AG04449 (cell line): ENCODE results near the gene ROBO4.
A peak's percentile ranks its signal among the peaks of the same experiment; 100 is the strongest.

Source experiments
- CTCF ChIA-PET: fragments of 350-600 bp; formaldehyde crosslinking; extraction: SDS; loops from one replicate; lab custom pipeline; 2021; ENCODE audit warnings: antibody characterized with exemption; lab: Yijun Ruan, JAX
- POLR2A ChIA-PET: fragments of 400-600, 350-600 bp; formaldehyde crosslinking; extraction: SDS; loops from one replicate; lab custom pipeline; 2020; ENCODE audit warnings: antibody characterized with exemption, inconsistent platforms; lab: Yijun Ruan, JAX
- DNase-seq: peaks from one replicate; pipeline ENCODE4 v3.0.0-alpha.2; 2010; ENCODE audit warnings: low read depth, low spot score
- H3K4me3 ChIP-seq: 2 replicates; pipeline ENCODE4 v1.5.1; 2011; ENCODE audit warnings: low read depth, mild to moderate bottlenecking, control low read depth, low read length
- TF ChIP-seq, protein P1 (sequence below): IDR thresholded peaks from one replicate; pipeline ENCODE4 v1.5.1; 2011; ENCODE audit warnings: mild to moderate bottlenecking, moderate library complexity, low read length, control low read depth, inconsistent platforms; ENCODE audit not compliant: insufficient read depth; ENCODE audit errors: missing control alignments

The ROBO4 gene

DNA sequence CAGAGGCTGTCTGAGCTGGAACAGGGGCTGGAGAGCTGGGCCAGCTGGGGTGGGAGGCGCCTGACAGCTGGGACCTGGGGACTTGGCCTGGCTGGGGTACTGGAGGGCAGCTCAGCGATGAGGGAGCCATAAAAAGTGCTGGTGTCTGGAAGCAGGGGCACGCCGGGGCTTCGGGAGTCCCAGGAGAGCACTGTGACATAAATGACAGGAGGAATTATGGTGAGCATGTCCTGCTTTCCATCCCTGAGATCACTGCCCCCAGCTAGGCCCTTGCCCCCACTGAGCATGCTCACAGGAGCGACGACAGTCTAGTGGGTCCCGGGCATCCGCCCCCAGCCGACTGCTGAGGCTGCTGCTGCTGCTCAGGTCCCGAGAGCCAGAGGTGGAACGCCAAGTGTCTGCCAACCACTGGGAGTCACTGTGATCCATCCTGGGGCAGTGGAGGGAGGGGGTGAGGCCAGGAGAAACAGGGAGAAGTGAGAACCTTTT is 6.2 kb downstream of the ROBO4 start:
- no peak for DNase-seq
- no peak overlapping the region for H3K4me3 ChIP-seq
- CTCF ChIA-PET: interaction anchor here (1.1 to 3.7 kb wide), 4 partner anchors 8 to 247 kb away, joined by 3 to 26 read pairs (median 6); no protein-coding TSS in a partner anchor
- TF ChIP-seq, protein P1, sequence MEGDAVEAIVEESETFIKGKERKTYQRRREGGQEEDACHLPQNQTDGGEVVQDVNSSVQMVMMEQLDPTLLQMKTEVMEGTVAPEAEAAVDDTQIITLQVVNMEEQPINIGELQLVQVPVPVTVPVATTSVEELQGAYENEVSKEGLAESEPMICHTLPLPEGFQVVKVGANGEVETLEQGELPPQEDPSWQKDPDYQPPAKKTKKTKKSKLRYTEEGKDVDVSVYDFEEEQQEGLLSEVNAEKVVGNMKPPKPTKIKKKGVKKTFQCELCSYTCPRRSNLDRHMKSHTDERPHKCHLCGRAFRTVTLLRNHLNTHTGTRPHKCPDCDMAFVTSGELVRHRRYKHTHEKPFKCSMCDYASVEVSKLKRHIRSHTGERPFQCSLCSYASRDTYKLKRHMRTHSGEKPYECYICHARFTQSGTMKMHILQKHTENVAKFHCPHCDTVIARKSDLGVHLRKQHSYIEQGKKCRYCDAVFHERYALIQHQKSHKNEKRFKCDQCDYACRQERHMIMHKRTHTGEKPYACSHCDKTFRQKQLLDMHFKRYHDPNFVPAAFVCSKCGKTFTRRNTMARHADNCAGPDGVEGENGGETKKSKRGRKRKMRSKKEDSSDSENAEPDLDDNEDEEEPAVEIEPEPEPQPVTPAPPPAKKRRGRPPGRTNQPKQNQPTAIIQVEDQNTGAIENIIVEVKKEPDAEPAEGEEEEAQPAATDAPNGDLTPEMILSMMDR: peak; percentile 17
- POLR2A ChIA-PET: interaction anchor here (0.8 kb wide), 1 partner anchor 15 kb away, joined by 3 read pairs; no protein-coding TSS in a partner anchor

DNA sequence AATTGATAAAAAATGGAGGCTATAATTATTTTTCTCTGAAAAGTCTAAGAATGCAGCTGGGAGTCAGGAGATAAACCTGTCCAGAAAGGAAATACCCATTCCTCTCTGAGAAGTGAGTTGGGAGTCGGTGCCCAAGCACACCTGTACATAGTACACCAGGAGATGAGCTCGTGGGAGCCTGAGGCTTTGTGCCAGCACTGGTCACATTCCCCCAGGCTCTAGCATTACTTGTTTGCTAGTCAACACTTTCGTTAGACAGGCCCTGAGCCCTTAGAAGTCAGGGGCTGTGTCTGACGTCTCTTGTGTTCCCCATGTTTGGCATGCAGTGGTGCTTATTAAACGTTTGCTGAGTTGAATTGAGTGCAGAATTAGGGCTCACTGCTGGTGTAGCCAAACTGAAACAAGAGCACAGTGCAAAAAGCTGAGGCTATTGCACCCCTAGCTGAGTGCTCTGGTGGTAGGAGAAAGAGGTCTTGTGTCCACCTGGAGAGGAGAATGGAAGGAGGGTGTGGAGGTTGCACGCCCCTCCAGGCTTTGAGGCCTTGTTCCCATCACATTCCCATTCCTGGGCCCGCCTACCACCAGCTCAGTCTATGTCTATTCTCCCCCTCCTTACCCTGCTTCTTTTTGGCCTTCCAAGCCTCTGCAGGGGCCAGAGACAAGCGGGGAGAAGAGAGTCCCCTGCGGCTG is 6.8 kb downstream of the ROBO4 start:
- CTCF ChIA-PET: interaction anchor here (1.0 to 3.7 kb wide), 7 partner anchors 8 to 28 kb away, joined by 3 to 26 read pairs (median 4); partner anchors contain the start of gene HEPN1
- TF ChIP-seq, protein P1: no peak
- no peak for DNase-seq
- POLR2A ChIA-PET: no interaction called here
- H3K4me3 ChIP-seq: no peak overlapping the region

DNA sequence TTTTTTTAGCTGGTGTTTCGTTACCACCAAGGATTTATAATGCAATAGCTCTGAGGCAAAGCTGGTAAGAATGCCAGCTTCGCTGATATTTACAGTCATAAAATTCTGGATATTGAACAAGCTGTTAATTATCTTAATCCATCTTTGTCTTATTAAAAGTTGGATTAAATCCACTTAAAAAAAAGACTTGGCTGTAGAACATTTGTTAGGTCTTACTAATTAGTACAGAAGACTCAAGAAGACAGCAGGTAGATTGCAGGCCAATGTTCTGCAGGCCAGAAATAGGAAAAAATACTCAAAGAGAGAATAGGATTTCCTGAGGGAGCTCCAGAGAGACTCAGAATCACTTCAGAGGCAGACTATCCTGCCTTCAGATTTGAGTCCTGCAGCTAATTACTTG is 7.5 kb downstream of the ROBO4 start:
- POLR2A ChIA-PET: interaction anchor here (1.4 kb wide), 1 partner anchor 14 kb away, joined by 5 read pairs; no protein-coding TSS in a partner anchor
- no peak for DNase-seq
- CTCF ChIA-PET: interaction anchor here (1.0 to 3.7 kb wide), 6 partner anchors 8 to 29 kb away, joined by 3 to 26 read pairs (median 5); partner anchors contain the start of gene HEPN1
- TF ChIP-seq, protein P1: no peak
- no peak overlapping the region for H3K4me3 ChIP-seq

GRCh38 chr11:124889191-124890091 is 8.2 kb downstream of the ROBO4 start:
- no peak for DNase-seq
- ChIA-PET POLR2A (interaction anchor here (1.0 to 1.4 kb wide), 2 partner anchors 9 to 13 kb away, joined by 4 to 5 read pairs; no protein-coding TSS in a partner anchor), CTCF (interaction anchor here (1.1 to 4.1 kb wide), 9 partner anchors 9 to 456 kb away, joined by 3 to 32 read pairs (median 6); partner anchors contain the start of gene HEPN1)
- TF ChIP-seq, protein P1: no peak
- no peak overlapping the region for H3K4me3 ChIP-seq

DNA sequence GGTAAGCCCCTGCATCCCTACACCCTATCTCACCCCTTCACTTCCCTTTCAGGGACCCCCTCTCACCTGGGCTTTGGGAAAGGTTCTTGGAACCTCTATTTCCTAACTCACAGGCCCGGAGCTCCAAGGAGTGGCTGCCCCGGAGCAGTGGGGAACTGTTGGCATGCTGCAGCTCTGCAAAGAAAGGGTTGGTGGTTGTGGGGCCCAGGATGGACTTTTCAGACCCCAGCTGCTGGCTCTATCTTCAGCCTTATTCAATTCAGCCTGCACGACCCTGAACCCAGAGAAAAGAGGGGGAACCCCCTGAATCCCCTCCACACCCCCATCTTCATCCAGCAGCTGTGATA is 10.0 kb downstream of the ROBO4 start:
- TF ChIP-seq, protein P1: no peak
- ChIA-PET CTCF (interaction anchor here (1.0 to 4.1 kb wide), 4 partner anchors 9 to 50 kb away, joined by 3 to 32 read pairs (median 6); no protein-coding TSS in a partner anchor), POLR2A (interaction anchor here (1.3 kb wide), 1 partner anchor 11 kb away, joined by 4 read pairs; no protein-coding TSS in a partner anchor)
- H3K4me3 ChIP-seq: no peak overlapping the region
- DNase-seq: no peak
